GM18498 (cell line): ENCODE measurements around the gene TEAD1.

ENCODE experiments used
- ATAC-seq: cut with Tn5 transposase; IDR thresholded peaks from one replicate; pipeline ENCODE4 v1.9.1; 2021; ENCODE audit warnings: mild to moderate bottlenecking, moderate library complexity; ENCODE audit not compliant: unreplicated experiment

TEAD1 gene

DNA sequence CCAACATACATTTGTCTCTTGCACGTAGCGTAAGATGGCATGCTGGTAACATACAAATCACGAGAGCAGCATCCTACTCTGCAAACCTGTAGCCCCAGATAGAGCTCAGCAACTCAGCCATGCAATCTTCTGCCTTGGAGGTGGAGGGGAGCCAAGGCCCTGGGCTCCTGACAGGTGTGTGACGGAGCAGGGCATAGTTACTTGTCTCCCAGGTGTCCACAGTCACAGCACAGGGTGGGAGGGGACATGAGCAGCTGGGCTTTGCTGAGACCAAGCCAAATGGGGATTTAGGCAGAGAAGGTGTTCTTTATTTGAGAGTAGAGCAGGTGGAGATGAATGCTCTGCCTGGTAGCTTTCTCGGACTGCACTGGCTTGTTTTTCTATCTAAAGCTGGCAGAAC lies 111.7 kb downstream of the TEAD1 start:
- ATAC-seq, result no peak

DNA sequence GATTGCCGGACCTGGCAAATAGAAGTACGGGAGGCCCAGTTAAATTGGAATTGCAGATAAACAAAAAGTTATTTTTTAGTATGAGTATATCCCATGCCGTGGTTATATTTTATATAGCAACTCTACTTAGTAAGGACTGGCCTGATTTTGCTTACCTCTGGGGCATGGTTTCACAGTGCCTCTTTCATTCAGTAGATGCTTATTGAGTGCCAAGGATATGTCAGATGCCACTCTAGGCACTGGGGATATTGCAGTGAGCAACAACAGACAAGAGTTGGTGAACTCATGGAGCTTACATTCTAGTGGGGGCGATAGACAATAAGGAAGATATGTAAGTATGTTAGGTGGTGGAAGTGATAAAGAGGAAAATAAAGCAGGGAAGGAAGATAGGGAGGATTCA lies 112.2 kb downstream of the TEAD1 start:
- no peak for ATAC-seq

DNA sequence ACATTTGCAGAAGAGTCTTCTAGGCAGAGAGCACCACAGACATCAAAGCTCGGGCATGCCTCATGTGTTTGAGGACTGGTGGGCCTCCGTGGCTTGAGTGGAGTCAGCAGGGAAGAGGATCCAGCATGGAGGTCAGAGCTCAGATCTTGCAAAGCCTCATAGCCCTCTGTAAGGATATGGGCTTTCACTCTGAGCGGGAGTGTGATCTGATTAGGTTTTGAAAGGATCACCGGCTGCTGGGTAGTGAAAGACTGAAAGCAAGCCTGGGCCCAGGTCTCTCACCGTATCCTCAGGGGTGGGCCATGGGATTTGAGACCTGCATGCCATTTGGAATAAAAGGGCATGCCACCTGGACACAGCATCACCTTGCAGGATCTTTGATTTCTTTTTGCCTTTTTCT lies 112.7 kb downstream of the TEAD1 start:
- ATAC-seq, result no peak

- no peak for ATAC-seq
These were observed 113.6 kb downstream of the TEAD1 start for GRCh38 chr11:12787847-12788246.

DNA sequence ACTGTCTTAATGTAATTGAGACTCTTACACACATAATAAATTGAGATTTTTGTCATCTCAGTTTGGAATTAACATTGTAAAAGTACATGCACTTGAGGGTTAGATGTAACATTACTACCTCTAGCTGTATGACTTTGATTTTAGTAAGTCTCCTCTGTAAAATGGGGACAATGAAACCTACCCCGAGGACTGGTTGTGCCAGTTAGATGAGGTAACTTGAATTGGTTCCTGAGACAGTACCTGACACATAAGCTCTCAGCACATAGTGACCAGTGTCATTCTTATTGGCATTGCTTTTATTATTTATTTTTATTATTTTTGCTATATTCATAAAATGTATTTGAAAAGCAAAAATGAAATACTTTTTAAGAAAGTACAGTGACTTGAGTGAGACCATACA lies 114.8 kb downstream of the TEAD1 start:
- ATAC-seq, result no peak

- no peak for ATAC-seq
These were observed 115.5 kb downstream of the TEAD1 start for GRCh38 chr11:12789596-12790215.

- no peak for ATAC-seq
These were observed 116.8 kb downstream of the TEAD1 start for GRCh38 chr11:12790861-12791616.

- ATAC-seq, result no peak
These were observed 117.8 kb downstream of the TEAD1 start for GRCh38 chr11:12792018-12792417.

GRCh38 chr11:12792590-12792989 lies 118.4 kb downstream of the TEAD1 start:
- no peak for ATAC-seq

- no peak for ATAC-seq
These were observed 118.8 kb downstream of the TEAD1 start for GRCh38 chr11:12793065-12793464.

GRCh38 chr11:12793506-12793905 lies 119.3 kb downstream of the TEAD1 start:
- no peak for ATAC-seq

GRCh38 chr11:12794576-12795230 lies 120.5 kb downstream of the TEAD1 start:
- ATAC-seq, result no peak

GRCh38 chr11:12797996-12798395 lies 123.8 kb downstream of the TEAD1 start:
- no peak for ATAC-seq

- no peak for ATAC-seq
These were observed 124.4 kb downstream of the TEAD1 start for GRCh38 chr11:12798609-12799011.

DNA sequence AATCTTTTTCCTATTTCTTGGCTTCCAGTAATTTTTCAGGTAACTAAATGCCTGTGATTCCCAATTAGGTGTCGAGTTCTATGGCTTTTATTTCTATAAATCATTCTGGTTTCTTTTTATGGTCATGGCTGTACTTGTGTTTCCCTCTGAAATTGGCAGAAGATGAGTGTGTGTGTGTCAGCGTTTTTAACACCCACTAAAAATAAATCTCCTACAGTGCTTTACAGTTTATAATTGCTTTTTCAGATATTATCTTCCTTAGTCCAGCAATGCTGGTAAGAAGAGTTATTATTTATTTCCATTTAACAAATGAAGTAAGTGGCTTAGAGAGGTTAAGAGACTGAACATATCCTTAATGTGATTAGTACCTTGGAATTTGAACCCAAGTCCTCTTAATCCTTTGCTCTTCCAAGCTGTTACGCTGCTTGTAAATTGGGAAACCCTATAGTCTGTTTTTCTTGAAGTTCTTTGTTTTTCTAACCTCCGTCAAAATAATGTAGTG lies 125.2 kb downstream of the TEAD1 start:
- no peak for ATAC-seq

DNA sequence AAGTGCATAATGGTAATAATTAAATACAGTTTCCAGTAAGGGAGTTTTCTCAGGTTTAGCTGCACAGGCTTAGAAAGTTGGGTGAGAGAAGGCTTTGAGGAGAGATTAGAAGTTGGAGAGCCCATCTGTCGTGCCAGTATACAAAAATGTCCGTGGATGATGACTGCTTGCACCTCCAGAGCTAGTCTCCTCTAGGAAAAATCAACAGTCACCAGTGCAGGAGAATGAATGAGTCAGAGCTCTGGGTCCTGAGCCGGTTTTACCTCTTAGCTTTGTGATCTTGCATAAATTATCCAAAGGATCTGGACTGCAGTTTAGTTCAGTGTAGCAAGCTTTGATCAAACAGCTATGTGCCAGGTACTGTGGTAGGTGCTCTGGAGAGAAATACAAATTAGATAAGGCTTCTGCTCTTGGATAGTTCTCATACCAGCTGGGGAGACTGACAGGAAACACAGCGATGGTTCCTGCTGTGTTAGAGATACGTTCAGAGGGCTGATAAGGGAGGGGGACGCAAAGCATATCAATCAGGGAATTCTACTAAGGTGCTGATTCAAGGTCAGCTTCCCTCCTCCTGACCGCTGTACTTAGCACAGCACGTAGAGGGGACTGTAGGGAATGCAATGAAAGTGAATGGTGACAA lies 125.9 kb downstream of the TEAD1 start:
- ATAC-seq, result no peak

- no peak for ATAC-seq
These were observed 126.7 kb downstream of the TEAD1 start for GRCh38 chr11:12800871-12801270.

DNA sequence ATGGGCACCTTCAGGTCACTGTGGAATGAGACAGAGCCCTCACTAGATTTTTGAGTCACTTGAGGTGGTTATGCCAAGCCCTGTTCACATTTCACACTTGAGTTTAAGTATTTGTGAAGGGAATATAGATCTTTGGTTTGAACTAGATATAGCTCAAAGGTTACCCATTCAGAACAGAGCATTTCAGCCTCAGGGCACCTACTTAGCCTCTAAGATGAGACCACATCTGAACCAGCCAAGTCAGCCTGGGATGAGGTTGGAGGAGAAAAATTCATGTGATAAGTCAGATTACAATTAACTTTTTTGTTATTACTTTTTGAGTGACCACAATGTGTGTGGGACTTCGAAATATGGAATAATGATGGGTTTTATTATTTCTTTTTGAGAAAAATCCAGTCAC lies 127.8 kb downstream of the TEAD1 start:
- no peak for ATAC-seq

DNA sequence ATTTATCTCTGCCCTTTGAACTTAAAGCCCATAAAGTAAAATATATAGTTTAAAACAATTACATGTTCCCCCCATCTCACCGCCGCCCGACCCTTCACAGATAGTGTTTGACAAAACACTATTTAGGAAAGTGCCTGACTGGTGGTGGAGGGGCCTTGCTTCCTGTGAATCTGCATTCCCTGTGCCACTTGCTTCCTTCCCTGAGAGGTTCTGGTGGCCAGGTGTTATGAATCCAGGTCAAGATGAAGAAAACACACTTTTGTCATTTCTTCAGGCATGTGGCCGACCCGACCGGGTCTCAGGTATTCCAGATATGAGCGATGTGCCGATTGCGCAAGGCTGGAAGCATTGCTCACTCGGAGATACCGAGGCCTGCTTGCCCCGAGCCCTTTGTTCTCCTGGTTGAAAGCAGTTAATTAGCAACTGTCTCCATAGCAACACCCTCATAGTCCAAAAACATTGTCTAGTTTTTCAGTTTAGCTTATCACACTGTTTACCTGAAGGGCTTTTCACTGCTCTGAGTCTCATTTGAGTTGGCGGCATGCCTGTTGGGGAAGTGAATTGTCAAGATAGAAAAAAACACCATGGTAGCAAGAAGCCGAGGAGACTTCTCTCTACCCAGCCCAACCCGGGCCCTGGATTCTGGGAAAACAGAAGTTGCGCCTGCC lies 128.3 kb downstream of the TEAD1 start:
- ATAC-seq, result no peak

- no peak for ATAC-seq
These were observed 129.0 kb downstream of the TEAD1 start for GRCh38 chr11:12803086-12803826.
